ENCODE data around the gene NPIPA7.
"Not testable (repeated sequence)": the region's sequence is repeated elsewhere in the genome, so short reads cannot be mapped to it uniquely, and the experiment has no call there.

DNA sequence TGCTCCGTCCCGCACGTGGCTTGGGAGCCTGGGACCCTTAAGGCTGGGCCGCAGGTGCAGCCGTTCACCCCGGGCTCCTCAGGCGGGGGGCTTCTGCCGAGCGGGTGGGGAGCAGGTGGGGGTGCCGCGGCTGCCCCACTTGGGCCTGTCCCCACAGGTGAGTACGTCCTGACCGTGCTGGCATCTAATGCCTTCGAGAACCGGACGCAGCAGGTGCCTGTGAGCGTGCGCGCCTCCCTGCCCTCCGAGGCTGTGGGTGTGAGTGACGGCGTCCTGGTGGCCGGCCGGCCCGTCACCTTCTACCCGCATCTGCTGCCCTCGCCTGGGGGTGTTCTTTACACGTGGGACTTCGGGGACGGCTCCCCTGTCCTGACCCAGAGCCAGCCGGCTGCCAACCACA, 15.3 kb upstream of the NPIPA7 start:
- TF ChIP-seq, protein P1, sequence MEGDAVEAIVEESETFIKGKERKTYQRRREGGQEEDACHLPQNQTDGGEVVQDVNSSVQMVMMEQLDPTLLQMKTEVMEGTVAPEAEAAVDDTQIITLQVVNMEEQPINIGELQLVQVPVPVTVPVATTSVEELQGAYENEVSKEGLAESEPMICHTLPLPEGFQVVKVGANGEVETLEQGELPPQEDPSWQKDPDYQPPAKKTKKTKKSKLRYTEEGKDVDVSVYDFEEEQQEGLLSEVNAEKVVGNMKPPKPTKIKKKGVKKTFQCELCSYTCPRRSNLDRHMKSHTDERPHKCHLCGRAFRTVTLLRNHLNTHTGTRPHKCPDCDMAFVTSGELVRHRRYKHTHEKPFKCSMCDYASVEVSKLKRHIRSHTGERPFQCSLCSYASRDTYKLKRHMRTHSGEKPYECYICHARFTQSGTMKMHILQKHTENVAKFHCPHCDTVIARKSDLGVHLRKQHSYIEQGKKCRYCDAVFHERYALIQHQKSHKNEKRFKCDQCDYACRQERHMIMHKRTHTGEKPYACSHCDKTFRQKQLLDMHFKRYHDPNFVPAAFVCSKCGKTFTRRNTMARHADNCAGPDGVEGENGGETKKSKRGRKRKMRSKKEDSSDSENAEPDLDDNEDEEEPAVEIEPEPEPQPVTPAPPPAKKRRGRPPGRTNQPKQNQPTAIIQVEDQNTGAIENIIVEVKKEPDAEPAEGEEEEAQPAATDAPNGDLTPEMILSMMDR (conservative IDR thresholded peaks at IDR 0.05 in 1 of 2, IDR thresholded peaks at IDR 0.05 in 1 of 2; ENCODE audit: extremely low read depth in 1 of 2, insufficient read depth in 1 of 2, low read depth in 1 of 2, low read length in 2 of 2) = not testable (repeated sequence)
- not testable (repeated sequence) for TF ChIP-seq EZH2 (IDR thresholded peaks at IDR 0.05; ENCODE audit: borderline replicate concordance, low read length)

Data from mammary epithelial cell (primary cell).